ENCODE data around the gene CASS4.
A peak's percentile ranks its signal among the peaks of the same experiment; 100 is the strongest.
"Not testable (repeated sequence)": the region's sequence is repeated elsewhere in the genome, so short reads cannot be mapped to it uniquely, and the experiment has no call there.

Gene CASS4

GRCh38 chr20:56411759-56412472 is at the start of gene CASS4:
CASS4 (plus strand) TSS chr20:56412260; CDS start chr20:56412459, 199 bp downstream.
- peak; percentile 42 for DNase-seq (ENCODE audit: low read depth)

GRCh38 chr20:56362833-56363413 is 49.1 kb upstream of the CASS4 start:
- DNase-seq (ENCODE audit: low read depth): no peak

GRCh38 chr20:56363491-56363890 is 48.6 kb upstream of the CASS4 start:
- DNase-seq (ENCODE audit: low read depth): no peak

DNA sequence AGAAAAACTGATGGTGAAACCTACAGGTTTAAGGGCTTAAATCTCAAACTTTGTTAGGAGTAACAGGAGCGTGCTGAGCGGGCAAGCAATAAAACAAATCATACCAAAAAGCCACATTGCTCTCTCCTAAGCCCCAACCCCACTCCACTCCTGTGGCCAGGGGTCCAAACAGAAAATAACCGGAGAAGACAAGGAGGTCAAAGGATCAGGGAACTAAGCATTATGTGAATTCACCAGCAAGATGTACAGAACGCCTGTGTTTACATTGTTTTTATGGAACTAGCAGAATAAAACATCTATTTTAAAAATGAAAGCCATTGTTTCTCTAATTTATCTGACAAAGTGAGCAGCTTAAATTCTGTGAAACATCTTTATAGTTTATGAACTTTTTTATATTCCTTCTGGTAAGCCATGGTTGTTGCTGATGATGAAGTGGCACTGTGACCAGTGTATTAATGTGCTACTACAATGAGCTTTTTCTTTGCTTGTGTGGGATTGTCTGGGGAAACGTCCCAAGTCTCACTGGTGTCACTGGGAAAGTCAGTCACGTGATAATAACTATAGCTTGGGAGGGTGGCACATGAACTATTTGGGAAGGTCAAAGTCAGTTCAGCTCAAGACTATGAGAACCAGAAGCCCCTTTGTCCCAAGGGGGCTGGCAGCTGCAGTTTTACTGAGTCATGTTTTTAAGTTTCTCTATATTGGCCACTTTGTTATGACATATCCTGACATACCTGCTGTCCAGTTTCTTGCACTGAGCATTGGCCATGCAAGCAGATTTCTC is 43.5 kb upstream of the CASS4 start:
- DNase-seq (ENCODE audit: low read depth): no peak

GRCh38 chr20:56369179-56369578 is 42.9 kb upstream of the CASS4 start:
- DNase-seq (ENCODE audit: low read depth): no peak

- DNase-seq (ENCODE audit: low read depth): no peak
These were observed 40.1 kb upstream of the CASS4 start for GRCh38 chr20:56371977-56372376.

DNA sequence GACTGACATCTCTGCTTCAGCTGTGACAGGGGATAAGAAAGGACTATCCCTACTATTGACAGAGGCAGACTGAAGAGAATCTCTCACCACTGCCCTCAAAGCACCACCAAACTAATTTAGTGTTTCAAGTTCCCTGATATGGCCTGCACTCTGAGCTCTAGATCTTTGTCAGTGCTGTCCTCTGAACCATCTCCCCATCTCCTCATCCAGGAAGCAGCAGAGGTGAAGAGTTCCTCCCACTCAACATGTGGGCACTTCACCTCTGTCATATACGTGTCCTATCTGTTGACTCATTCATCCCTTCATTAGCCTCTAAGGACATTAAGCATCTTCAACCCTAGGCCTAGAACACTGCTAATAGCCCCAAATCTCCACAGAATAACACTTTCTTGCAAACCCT is 39.2 kb upstream of the CASS4 start:
- no peak for DNase-seq (ENCODE audit: low read depth)

GRCh38 chr20:56373942-56374341 is 38.1 kb upstream of the CASS4 start:
- peak; percentile 89 for DNase-seq (ENCODE audit: low read depth)

DNA sequence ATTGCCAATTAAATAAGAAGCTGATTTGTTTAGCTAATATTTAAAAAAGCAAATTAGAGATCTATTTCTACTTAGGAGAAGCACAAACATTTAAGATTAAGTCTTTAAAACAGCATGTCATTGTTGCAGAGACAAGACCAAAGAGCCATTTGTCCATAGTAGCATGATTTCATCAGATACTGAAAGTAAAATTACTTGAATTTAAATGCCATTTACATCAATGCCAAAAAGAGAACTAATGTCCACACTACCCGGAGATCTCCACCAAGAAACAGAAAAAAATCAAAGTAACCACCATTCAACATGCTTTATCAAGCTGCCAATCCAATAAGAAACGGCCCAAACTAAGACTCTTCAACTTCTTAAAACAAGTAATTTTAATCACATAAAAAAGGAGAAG is 35.7 kb upstream of the CASS4 start:
- DNase-seq (ENCODE audit: low read depth): no peak

DNA sequence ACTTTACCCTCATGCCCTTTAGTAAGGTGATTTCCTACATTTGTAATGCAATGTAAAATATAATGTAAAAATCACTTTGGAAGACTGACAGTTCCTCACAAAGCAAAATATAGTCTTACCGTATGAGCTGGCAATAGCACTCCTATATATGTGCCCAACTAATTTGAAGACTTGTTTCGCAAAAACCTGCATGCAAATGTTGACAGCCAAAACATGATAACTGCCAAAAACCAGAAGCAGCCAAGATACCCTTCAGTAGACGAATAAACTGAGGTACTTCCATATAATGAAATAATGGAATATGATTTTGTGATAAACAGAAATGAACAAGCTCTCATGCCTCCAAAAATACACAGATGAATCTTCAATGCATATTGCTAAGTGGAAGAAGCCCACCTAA is 33.7 kb upstream of the CASS4 start:
- no peak for DNase-seq (ENCODE audit: low read depth)

GRCh38 chr20:56380375-56380774 is 31.7 kb upstream of the CASS4 start:
- DNase-seq (ENCODE audit: low read depth): no peak

DNA sequence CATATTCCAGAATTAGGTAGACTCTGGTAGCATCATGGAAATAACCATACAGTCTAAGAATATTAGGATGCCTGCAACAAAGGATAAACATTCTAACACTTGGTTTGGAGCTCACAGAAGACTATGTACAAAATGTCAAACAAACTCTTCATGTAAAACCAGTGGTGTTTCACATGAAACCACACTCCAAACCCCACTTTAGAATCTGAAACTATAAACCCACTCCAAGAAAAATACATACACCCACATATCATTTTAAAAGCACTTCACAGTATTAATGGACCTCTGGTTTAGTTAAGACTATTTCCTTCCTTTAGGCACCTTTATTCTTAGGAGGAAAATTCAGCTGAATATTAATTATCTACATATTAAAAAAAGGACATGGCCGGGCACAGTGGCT is 30.6 kb upstream of the CASS4 start:
- DNase-seq (ENCODE audit: low read depth): no peak

DNA sequence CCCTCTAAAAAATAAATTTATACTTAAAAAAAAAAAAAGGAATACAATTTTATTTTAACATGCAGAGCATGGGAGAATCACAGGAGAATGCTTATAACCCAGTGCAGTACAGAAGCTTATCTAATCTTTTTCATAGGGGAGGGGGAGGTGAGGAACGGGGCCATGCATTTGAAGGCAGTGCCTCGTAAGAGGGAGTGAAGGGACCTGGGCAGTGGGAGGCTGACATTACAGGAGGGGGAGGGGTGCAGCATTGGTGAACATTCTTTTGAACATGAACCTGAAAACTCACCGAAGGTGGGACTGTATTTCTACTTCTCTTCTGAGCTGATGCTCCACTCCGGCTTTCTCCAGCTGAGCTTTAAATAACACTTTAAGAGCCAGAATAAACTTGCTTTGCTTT is 29.4 kb upstream of the CASS4 start:
- no peak for DNase-seq (ENCODE audit: low read depth)

DNA sequence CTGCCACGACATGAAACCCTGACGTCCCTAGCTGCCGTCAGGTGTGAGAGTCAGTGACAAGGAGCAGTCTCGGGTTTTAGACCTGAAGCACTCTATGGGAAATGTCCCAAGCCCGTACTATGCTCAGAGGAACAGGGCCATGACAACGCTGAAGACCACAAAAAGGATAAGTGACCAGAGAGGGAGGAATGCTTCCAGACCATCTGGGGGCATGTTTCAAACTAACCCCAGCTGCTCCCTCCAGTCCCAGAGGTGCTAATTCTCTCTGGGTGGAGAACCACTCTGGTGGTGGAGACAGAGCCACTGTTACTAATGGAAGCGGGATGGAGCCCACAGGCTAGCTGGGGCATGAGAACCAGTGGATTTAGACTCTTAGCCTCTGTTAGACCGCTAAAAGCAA is 28.7 kb upstream of the CASS4 start:
- no peak for DNase-seq (ENCODE audit: low read depth)

DNA sequence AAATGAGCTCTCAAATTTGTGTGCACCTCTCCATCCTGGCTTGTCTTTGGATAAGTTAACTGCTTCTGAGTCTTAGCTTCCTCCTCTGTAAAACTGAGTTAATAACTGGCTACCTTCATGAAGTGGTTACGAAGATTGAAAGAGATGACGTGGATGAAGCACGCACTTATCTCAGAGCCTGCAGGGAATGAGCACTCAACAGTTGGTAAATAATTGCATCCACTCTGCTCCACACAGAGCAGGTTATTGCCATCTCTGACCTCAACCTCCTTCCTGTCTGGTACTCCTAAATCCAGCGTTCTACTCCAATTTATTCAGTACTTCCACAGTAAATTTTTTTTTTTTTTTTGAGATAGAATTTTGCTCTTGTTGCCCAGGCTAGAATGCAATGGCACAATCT is 26.9 kb upstream of the CASS4 start:
- DNase-seq (ENCODE audit: low read depth): no peak

DNA sequence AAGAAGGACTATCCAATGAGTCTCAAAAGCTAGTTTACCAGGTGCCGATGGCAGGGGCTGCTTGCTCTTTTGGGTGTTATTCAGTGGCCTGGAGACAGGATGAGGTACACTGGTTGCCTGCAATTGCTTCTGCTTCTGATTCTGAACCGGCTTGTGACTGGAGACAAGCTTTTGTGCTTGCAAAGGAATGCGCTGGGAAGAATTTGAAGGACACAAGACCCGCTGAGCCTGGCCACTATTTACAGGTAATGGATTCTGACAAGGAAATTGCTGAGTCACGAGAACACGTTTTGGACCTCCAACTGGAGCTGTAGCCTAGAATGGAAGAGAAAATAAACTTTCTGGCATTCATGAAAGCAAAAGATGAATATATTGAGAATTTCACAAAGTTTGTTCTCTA is 25.8 kb upstream of the CASS4 start:
- no peak for DNase-seq (ENCODE audit: low read depth)

GRCh38 chr20:56388882-56389281 is 23.2 kb upstream of the CASS4 start:
- DNase-seq (ENCODE audit: low read depth): no peak

- no peak for DNase-seq (ENCODE audit: low read depth)
These were observed 22.3 kb upstream of the CASS4 start for GRCh38 chr20:56389807-56390206.

DNA sequence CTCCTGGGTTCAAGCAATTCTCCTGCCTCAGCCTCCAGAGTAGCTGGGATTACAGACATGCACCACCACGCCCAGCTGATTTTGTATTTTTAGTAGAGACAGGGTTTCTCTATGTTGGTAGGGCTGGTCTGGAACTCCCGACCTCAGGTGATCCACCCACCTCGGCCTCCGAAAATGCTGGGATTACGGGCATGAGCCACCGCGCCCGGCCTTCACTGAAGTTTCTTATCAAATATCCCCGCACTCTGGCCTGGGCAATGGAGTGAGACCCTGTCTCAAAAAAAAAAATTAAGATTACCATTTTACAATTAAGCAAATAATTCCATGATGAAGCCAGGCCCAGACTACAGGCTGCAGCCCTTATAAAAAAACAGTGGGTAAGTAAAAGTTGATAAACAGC is 21.7 kb upstream of the CASS4 start:
- DNase-seq (ENCODE audit: low read depth): not testable (repeated sequence)

DNA sequence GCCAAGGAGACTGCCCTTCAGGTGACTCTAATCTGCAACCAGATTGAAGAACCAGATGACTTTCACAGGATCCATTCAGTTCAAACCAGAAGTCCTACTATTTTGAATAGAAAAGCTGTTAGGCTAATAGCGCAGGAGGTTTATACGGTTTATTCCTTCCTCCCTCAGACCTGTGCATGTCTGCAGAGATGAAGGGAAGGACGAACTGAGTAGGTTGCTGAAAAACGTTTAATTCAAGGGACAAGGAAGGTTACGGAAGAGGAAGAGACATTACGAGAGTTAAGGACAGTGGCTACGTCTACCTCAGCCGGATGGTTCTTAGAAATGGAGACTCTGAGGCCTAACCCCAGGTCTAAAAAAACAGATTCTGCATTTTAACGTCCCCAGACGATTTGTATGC is 21.0 kb upstream of the CASS4 start:
- no peak for DNase-seq (ENCODE audit: low read depth)

DNA sequence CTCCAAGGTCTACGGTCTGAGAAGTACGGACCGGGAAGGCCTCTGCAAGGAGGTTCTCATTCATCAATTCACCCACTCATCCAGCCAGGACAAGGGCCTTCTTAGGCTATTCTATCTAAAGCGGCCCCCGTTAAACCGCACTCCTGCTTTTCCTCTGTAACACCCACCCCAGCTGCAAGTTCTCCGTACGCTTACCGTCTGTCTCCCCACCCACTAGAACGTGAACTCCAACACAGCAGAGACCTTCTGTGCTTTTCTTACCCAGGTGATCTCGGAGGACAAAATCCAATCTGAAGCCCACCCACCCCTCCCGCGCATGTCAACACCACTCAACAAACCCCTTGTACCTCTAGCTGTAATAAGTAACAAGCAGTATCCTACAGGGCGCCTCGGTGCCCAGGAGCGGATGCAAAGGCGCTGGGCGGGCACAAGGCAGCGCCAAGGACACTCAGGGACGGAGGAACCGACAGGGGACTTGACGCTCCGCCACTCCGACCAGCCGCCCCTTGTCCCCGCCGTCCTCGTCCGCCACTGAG is 20.4 kb upstream of the CASS4 start:
- DNase-seq (ENCODE audit: low read depth): no peak

- peak; percentile 100 for DNase-seq (ENCODE audit: low read depth)
These were observed 19.8 kb upstream of the CASS4 start, which contains the start of the genes AURKA and CSTF1 for GRCh38 chr20:56392132-56392880. AURKA (minus strand) TSS chr20:56392215; CDS start chr20:56388197, 4,018 bp downstream. CSTF1 (plus strand) TSS chr20:56392645; CDS start chr20:56395553, 2,908 bp downstream.
